ENCODE results near the gene KRTAP4-2. TPM values are rescaled to one million over a fixed set of nuclear protein-coding genes. Genes with fewer than 3 reads are reported as not detected.

KRTAP4-2 gene
- total and polyA plus RNA-seq, 7 donors = not detected

GRCh38 chr17:41212524-41213169 lies 34.6 kb upstream of the KRTAP4-2 start:
- H3K27ac ChIP-seq = no peak overlapping the region
- no peaks in the 10 kb centered on the region for H3K4me1 ChIP-seq
- H3K9me3 ChIP-seq = no peaks in the 10 kb centered on the region
- TF ChIP-seq CTCF (IDR thresholded peaks at IDR 0.05) = no peak
- WGBS, 3 donors = 30 to 38% (median 35%) methylated on average over 7 of the region's 7 CpGs
- intact Hi-C loops (cut with DNase I) = no loop called here
- H3K36me3 ChIP-seq (ENCODE audit: insufficient read depth in 1 of 2, low read depth in 1 of 2) = no peaks in the 10 kb centered on the region
- DNase-seq = no peak
- ATAC-seq = no peak
- H3K4me3 ChIP-seq = no peak overlapping the region
- H3K27me3 ChIP-seq (ENCODE audit: insufficient read depth in 3 of 3, low read length in 2 of 3) = peaks cover 0 to 8% (median 0%) of the 10 kb centered on the region in 3 donors

- Histone ChIP-seq H3K9me3 (no peaks in the 10 kb centered on the region), H3K36me3 (ENCODE audit: insufficient read depth in 1 of 2, low read depth in 1 of 2) (no peaks in the 10 kb centered on the region), H3K27ac (no peak overlapping the region), H3K4me1 (no peaks in the 10 kb centered on the region), H3K4me3 (no peak overlapping the region), H3K27me3 (ENCODE audit: insufficient read depth in 3 of 3, low read length in 2 of 3) (peaks cover 0 to 8% (median 0%) of the 10 kb centered on the region in 3 donors)
- TF ChIP-seq CTCF (IDR thresholded peaks at IDR 0.05) = no peak
- ATAC-seq (no peak), DNase-seq (no peak)
- intact Hi-C loops (cut with DNase I) = no loop called here
- WGBS, 3 donors = 8 to 22% (median 12%) methylated on average over 1 of the region's 1 CpG
These were observed 33.9 kb upstream of the KRTAP4-2 start for GRCh38 chr17:41211845-41212466.

- 64 to 85% (median 66%) methylated on average over 4 to 5 of the region's 5 CpGs for WGBS, 3 donors
- H3K27ac ChIP-seq = no peak overlapping the region
- intact Hi-C loops (cut with DNase I) = no loop called here
These were observed 21.5 kb upstream of the KRTAP4-2 start for GRCh38 chr17:41199421-41200078.

GRCh38 chr17:41196068-41196467 lies 18.0 kb upstream of the KRTAP4-2 start:
- WGBS, 3 donors = 37 to 46% (median 43%) methylated on average over 1 of the region's 1 CpG
- ATAC-seq (no peak), DNase-seq (no peak)
- no peaks in the 10 kb centered on the region for H3K4me1 ChIP-seq
- no peaks in the 10 kb centered on the region for H3K36me3 ChIP-seq (ENCODE audit: insufficient read depth in 1 of 2, low read depth in 1 of 2)
- no peak for TF ChIP-seq CTCF (IDR thresholded peaks at IDR 0.05)
- H3K4me3 ChIP-seq = no peak overlapping the region
- H3K27me3 ChIP-seq (ENCODE audit: insufficient read depth in 3 of 3, low read length in 2 of 3) = no peaks in the 10 kb centered on the region
- intact Hi-C loops (cut with DNase I) = no loop called here
- H3K27ac ChIP-seq = no peak overlapping the region
- H3K9me3 ChIP-seq = no peaks in the 10 kb centered on the region

More at GRCh38 chr17:41199421-41200078, 21.5 kb upstream of the KRTAP4-2 start:
- Histone ChIP-seq H3K36me3 (ENCODE audit: insufficient read depth in 1 of 2, low read depth in 1 of 2) (no peaks in the 10 kb centered on the region), H3K4me1 (no peaks in the 10 kb centered on the region), H3K4me3 (no peak overlapping the region), H3K27me3 (ENCODE audit: insufficient read depth in 3 of 3, low read length in 2 of 3) (no peaks in the 10 kb centered on the region), H3K9me3 (no peaks in the 10 kb centered on the region)
- ATAC-seq (no peak), DNase-seq (no peak)
- no peak for TF ChIP-seq CTCF (IDR thresholded peaks at IDR 0.05)
